Fibroblast of skin of back (primary cell): ENCODE data around the gene LRRC45.

ENCODE experiments used
- DNase-seq: peaks from one replicate; pipeline ENCODE4 v3.0.0-alpha.2; 2013

Gene LRRC45

GRCh38 chr17:82065638-82066303, 42.7 kb downstream of the LRRC45 start, which contains the start of gene DUS1L:
TSS of gene DUS1L (minus strand) at chr17:82065804. CDS start at chr17:82065059, 745 bp downstream.
- peak; percentile 49 for DNase-seq

GRCh38 chr17:82070611-82071010, 47.5 kb downstream of the LRRC45 start:
- DNase-seq: no peak

GRCh38 chr17:82072827-82073226, 49.7 kb downstream of the LRRC45 start:
- DNase-seq: no peak

- no peak for DNase-seq
Measured at GRCh38 chr17:82073446-82073845, 50.3 kb downstream of the LRRC45 start.

- DNase-seq: no peak
Measured at GRCh38 chr17:82076018-82076784, 53.1 kb downstream of the LRRC45 start.

GRCh38 chr17:82076785-82077591, 53.9 kb downstream of the LRRC45 start:
- DNase-seq: no peak

GRCh38 chr17:82077617-82078358, 54.7 kb downstream of the LRRC45 start:
- no peak for DNase-seq

- no peak for DNase-seq
Measured at GRCh38 chr17:82078433-82078832, 55.3 kb downstream of the LRRC45 start.

- DNase-seq: no peak
Measured at GRCh38 chr17:82079001-82079677, 56.0 kb downstream of the LRRC45 start.

- no peak for DNase-seq
Measured at GRCh38 chr17:82080048-82080788, 57.1 kb downstream of the LRRC45 start.
